CD4-positive, alpha-beta memory T cell (primary cell): Measurements from ENCODE around the gene CASS4. TPM values are rescaled to one million over a fixed set of nuclear protein-coding genes. Genes with fewer than 3 reads are reported as not detected.
A peak's percentile ranks its signal among the peaks of the same experiment; 100 is the strongest.

Experiments used
- CTCF ChIA-PET: fragments of 350-600 bp; sonication (Branson Sonifier 250); formaldehyde crosslinking; loops from one replicate; lab custom pipeline; 2021; ENCODE audit warnings: inconsistent platforms; ENCODE audit not compliant: partially characterized antibody; lab: Charles Lee
- POLR2A ChIA-PET: fragments of 350-600 bp; sonication (Branson Sonifier 250); formaldehyde crosslinking; loops from one replicate; lab custom pipeline; 2021; ENCODE audit not compliant: partially characterized antibody; lab: Charles Lee
- DNase-seq, 5 donors: peaks; one replicate each; pipeline versions ENCODE4 v3.0.0 to v3.0.0-alpha.2; 2020 to 2022; ENCODE audit warnings: mixed read lengths in 1 of 5
- H3K27ac ChIP-seq: one replicate; pipeline ENCODE4 v1.7.0; 2013; ENCODE audit warnings: low read depth, low read length
- H3K27me3 ChIP-seq: 2 replicates; pipeline ENCODE4 v1.7.0; 2013; ENCODE audit warnings: mild to moderate bottlenecking, low read length, moderate library complexity; ENCODE audit not compliant: insufficient read depth
- H3K36me3 ChIP-seq: 2 replicates; pipeline ENCODE4 v1.7.0; 2013; ENCODE audit warnings: mild to moderate bottlenecking, low read length, moderate library complexity; ENCODE audit not compliant: insufficient read depth
- H3K4me1 ChIP-seq: 2 replicates; pipeline ENCODE4 v1.7.0; 2013; ENCODE audit warnings: mild to moderate bottlenecking, low read length, moderate library complexity; ENCODE audit not compliant: insufficient read depth
- H3K4me3 ChIP-seq, 2 donors: one replicate each; pipeline ENCODE4 v1.7.0; 2013; ENCODE audit warnings: low read length in 2 of 2, mild to moderate bottlenecking in 1 of 2
- H3K9me3 ChIP-seq, 2 donors: one replicate each; pipeline ENCODE4 v1.7.0; 2013; ENCODE audit warnings: low read length in 2 of 2, control low read depth in 1 of 2; ENCODE audit not compliant: control insufficient read depth in 1 of 2
- H3K27ac Mint-ChIP-seq, 7 donors: one replicate each; pipeline ENCODE4 v1.8.0; 2020 to 2021; ENCODE audit warnings: mixed read lengths in 7 of 7, mild to moderate bottlenecking in 6 of 7, inconsistent platforms in 3 of 7, moderate library complexity in 3 of 7
- H3K27me3 Mint-ChIP-seq, 2 donors: one replicate each; pipeline ENCODE4 v1.8.0; 2020 to 2021; ENCODE audit warnings: mixed read lengths in 2 of 2
- H3K36me3 Mint-ChIP-seq, 2 donors: one replicate each; pipeline ENCODE4 v1.8.0; 2020 to 2021; ENCODE audit warnings: mixed read lengths in 2 of 2, inconsistent platforms in 1 of 2, mild to moderate bottlenecking in 1 of 2
- H3K4me1 Mint-ChIP-seq, 4 donors: one replicate each; pipeline ENCODE4 v1.8.0; 2020 to 2021; ENCODE audit warnings: mixed read lengths in 4 of 4, mild to moderate bottlenecking in 1 of 4
- H3K4me3 Mint-ChIP-seq, 8 donors: one replicate each; pipeline ENCODE4 v1.8.0; 2020 to 2021; ENCODE audit warnings: mixed read lengths in 8 of 8, mild to moderate bottlenecking in 7 of 8, moderate library complexity in 6 of 8, inconsistent platforms in 3 of 8
- H3K9me3 Mint-ChIP-seq, 8 donors: one replicate each; pipeline ENCODE4 v1.8.0; 2020 to 2021; ENCODE audit warnings: mixed read lengths in 8 of 8, mild to moderate bottlenecking in 5 of 8, inconsistent platforms in 3 of 8, moderate library complexity in 1 of 8
- intact Hi-C: fragments of 100-400 bp; cut with micrococcal nuclease; formaldehyde crosslinking; loops from one replicate; pipeline ENCODE4 v1.15.1; 2023
- polyA plus RNA-seq, 2 donors: library from polyadenylated mRNA; unstranded; fragments of 300-500 nt; fragmentation: Illumina TruSeq; gene quantifications; one replicate each; pipeline ENCODE4 v1.2.3, GENCODE V29; 2021
- total RNA-seq, 2 experiments: library from RNA; stranded (reverse); gene quantifications; one replicate each; pipeline ENCODE4 v1.2.3, GENCODE V29; 2021

Gene CASS4
- total and polyA plus RNA-seq, 4 experiments from 2014 or later = 3.3 to 10.9 (median 7.9) TPM

DNA sequence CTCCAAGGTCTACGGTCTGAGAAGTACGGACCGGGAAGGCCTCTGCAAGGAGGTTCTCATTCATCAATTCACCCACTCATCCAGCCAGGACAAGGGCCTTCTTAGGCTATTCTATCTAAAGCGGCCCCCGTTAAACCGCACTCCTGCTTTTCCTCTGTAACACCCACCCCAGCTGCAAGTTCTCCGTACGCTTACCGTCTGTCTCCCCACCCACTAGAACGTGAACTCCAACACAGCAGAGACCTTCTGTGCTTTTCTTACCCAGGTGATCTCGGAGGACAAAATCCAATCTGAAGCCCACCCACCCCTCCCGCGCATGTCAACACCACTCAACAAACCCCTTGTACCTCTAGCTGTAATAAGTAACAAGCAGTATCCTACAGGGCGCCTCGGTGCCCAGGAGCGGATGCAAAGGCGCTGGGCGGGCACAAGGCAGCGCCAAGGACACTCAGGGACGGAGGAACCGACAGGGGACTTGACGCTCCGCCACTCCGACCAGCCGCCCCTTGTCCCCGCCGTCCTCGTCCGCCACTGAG is 20.4 kb upstream of the CASS4 start:
- H3K4me1 Mint-ChIP-seq = peaks cover 25 to 28% (median 28%) of the 10 kb centered on the region in 4 donors
- H3K27ac ChIP-seq = peak overlapping the region; percentile 91
- CTCF ChIA-PET = interaction anchor here (0.7 to 2.2 kb wide), 3 partner anchors 33 to 122 kb away, joined by 3 to 10 read pairs (median 4); partner anchors contain the start of genes FAM210B and RTF2
- no peak overlapping the region for H3K4me3 Mint-ChIP-seq
- no peaks in the 10 kb centered on the region for H3K9me3 ChIP-seq
- no peak overlapping the region for H3K27ac Mint-ChIP-seq
- peaks cover 34% of the 10 kb centered on the region for H3K4me1 ChIP-seq
- no peaks in the 10 kb centered on the region for H3K27me3 ChIP-seq
- H3K27me3 Mint-ChIP-seq = no peaks in the 10 kb centered on the region
- H3K36me3 Mint-ChIP-seq = peaks cover 15 to 22% of the 10 kb centered on the region in 2 donors
- intact Hi-C loops = loop anchor here (1.0 to 10.0 kb wide), 7 partner anchors 9 to 1997 kb away; partner anchors contain the start of genes CASS4, FAM210B, RTF2 and VAPB
- H3K9me3 Mint-ChIP-seq = no peaks in the 10 kb centered on the region
- POLR2A ChIA-PET = interaction anchor here (0.6 to 5.9 kb wide), 22 partner anchors 8 to 1997 kb away, joined by 3 to 58 read pairs (median 5); partner anchors contain the start of genes CASS4, FAM210B, RBM38 and RTF2
- no peak for DNase-seq
- H3K4me3 ChIP-seq = peak overlapping the region; percentile 100
- H3K36me3 ChIP-seq = peaks cover 15% of the 10 kb centered on the region

DNA sequence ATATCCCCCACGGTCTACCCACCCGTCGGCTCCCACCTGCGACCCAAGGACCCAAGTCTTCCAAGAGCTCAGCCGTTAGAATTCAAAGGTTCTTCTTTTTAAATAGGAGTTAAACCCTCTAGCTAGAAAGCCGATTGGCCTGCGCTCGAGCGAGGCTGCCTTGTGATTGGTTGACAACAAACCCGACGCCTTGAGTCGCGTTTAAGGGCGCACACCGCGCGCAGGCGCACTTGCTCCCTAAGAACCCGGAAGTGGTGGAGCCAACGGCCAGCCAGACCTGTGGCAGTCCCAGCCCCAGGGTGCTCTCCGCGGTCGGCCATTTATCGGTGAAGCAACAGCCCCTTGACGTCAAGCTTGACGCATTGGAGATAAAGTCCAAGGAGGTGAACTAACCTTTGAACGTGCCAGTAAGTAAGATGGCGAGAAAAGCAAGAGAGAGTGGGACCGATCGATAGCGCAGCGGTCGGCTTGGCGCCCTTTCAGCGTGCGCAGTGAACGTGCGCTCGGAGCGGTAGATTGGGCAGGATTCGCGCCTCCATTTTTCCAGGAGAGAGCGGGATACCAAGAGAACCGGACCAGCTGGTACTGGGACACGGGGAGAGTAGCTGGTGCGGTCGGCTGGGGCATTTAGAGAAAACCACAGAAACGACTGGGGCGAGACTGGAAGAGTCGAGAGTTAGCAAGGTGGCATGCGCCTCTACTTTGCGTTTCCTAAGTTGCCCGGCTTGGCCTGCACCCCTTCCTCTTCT is 19.8 kb upstream of the CASS4 start, which contains the start of the genes AURKA and CSTF1:
Gene AURKA, minus strand, starts transcription at position 84 of the 749 bp plus-strand sequence. CDS start 4,018 bp downstream, outside the sequence.
Gene CSTF1, plus strand, starts transcription at position 514 of the 749 bp plus-strand sequence. CDS start 2,908 bp downstream, outside the sequence.
- intact Hi-C loops = loop anchor here (1.0 to 10.0 kb wide), 7 partner anchors 8 to 1996 kb away; partner anchors contain the start of genes CASS4, FAM210B, RTF2 and VAPB
- POLR2A ChIA-PET = interaction anchor here (0.8 to 5.9 kb wide), 22 partner anchors 9 to 1996 kb away, joined by 3 to 58 read pairs (median 5); partner anchors contain the start of genes CASS4, FAM210B, RBM38 and RTF2
- Mint-ChIP-seq H3K9me3 (no peaks in the 10 kb centered on the region), H3K4me3 (no peak within 1 kb of the TSS), H3K27me3 (no peaks in the 10 kb centered on the region), H3K4me1 (peaks cover 25 to 28% (median 28%) of the 10 kb centered on the region in 4 donors), H3K36me3 (peaks cover 21 to 29% of the 10 kb centered on the region in 2 donors), H3K27ac (peak within 1 kb of the TSS in 2 of 7 donors; percentile 62 to 96)
- H3K9me3 ChIP-seq = no peaks in the 10 kb centered on the region
- peak within 1 kb of the TSS; percentile 100 for H3K4me3 ChIP-seq
- no peaks in the 10 kb centered on the region for H3K27me3 ChIP-seq
- peak within 1 kb of the TSS; percentile 91 for H3K27ac ChIP-seq
- DNase-seq = peak; percentile 99 to 100 (median 99)
- CTCF ChIA-PET = interaction anchor here (0.7 to 2.2 kb wide), 4 partner anchors 26 to 121 kb away, joined by 3 to 10 read pairs (median 5); partner anchors contain the start of genes FAM210B and RTF2
- peaks cover 34% of the 10 kb centered on the region for H3K4me1 ChIP-seq
- peaks cover 22% of the 10 kb centered on the region for H3K36me3 ChIP-seq

DNA sequence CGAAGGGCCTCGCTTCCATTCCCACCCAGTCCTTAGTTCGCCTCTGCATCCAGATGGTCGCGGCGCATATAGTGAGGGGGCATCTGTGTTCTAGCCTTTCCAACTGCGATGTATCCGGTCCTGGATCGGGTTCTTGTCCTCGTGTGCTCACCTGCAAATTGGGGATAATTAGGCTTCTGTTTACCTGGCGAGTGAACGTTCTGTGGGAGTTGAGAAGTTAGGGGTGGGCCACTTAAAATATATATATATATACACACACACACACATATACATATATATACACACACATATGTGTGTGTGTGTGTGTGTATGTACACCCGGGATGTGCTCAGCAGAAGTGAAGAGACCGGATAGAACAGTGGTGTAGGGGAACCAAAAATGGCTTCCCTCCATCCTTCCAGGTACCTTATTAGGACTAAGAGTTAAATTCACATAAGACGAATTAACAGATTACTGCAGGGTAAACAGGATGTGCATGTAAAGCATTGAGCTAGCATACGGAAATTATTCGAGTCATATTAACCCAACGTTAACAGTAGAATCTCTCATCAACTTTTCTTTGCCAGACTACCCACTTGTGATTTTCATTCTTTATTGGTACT is 19.1 kb upstream of the CASS4 start:
- no peaks in the 10 kb centered on the region for H3K9me3 ChIP-seq
- CTCF ChIA-PET = interaction anchor here (0.6 to 3.3 kb wide), 6 partner anchors 25 to 999 kb away, joined by 3 to 10 read pairs (median 6); partner anchors contain the start of gene FAM210B
- H3K4me3 Mint-ChIP-seq = no peak overlapping the region
- peaks cover 25 to 28% (median 28%) of the 10 kb centered on the region in 4 donors for H3K4me1 Mint-ChIP-seq
- H3K9me3 Mint-ChIP-seq = no peaks in the 10 kb centered on the region
- no peaks in the 10 kb centered on the region for H3K27me3 Mint-ChIP-seq
- H3K4me1 ChIP-seq = peaks cover 34% of the 10 kb centered on the region
- peak; percentile 40 to 58 (median 53) for DNase-seq
- H3K27ac Mint-ChIP-seq = peak overlapping the region in 1 of 7 donors; percentile 96
- H3K27me3 ChIP-seq = no peaks in the 10 kb centered on the region
- H3K4me3 ChIP-seq = peak overlapping the region; percentile 100
- POLR2A ChIA-PET = interaction anchor here (0.6 to 5.9 kb wide), 18 partner anchors 9 to 998 kb away, joined by 3 to 58 read pairs (median 5); partner anchors contain the start of genes CASS4, FAM210B, RBM38 and RTF2
- H3K27ac ChIP-seq = peak overlapping the region; percentile 91
- H3K36me3 Mint-ChIP-seq = peaks cover 23 to 35% of the 10 kb centered on the region in 2 donors
- peaks cover 29% of the 10 kb centered on the region for H3K36me3 ChIP-seq
- intact Hi-C loops = loop anchor here (1.0 to 10.0 kb wide), 7 partner anchors 7 to 1996 kb away; partner anchors contain the start of genes CASS4, FAM210B, RTF2 and VAPB

DNA sequence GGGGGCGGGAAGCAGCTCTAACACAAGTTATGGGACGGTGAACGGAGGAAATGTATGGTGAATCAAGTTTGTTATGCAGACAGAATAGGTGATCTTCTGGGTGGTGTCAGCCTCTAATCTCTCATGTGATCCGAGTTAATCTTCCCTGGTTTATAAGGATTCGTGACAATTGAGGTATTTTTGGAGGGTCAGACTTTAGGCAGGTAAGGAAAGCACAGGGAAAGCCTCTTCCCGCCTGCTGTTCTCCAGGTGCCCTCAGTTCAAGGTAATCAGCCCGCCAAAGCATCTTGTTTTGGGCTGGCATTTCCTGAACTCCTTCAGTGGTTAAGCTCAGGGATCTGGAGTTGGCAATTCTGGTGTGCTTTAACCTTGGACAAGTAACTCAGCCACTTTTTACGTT is 18.4 kb upstream of the CASS4 start:
- Mint-ChIP-seq H3K4me1 (peaks cover 25 to 28% (median 28%) of the 10 kb centered on the region in 4 donors), H3K4me3 (no peak overlapping the region), H3K27me3 (no peaks in the 10 kb centered on the region), H3K27ac (peak overlapping the region in 1 of 7 donors; percentile 96), H3K36me3 (peaks cover 26 to 39% of the 10 kb centered on the region in 2 donors), H3K9me3 (no peaks in the 10 kb centered on the region)
- Histone ChIP-seq H3K36me3 (peaks cover 35% of the 10 kb centered on the region), H3K4me1 (peaks cover 34% of the 10 kb centered on the region), H3K4me3 (peak overlapping the region; percentile 8 to 100), H3K9me3 (no peaks in the 10 kb centered on the region), H3K27ac (peak overlapping the region; percentile 91), H3K27me3 (no peaks in the 10 kb centered on the region)
- CTCF ChIA-PET = interaction anchor here (0.6 to 3.3 kb wide), 7 partner anchors 25 to 1728 kb away, joined by 3 to 10 read pairs (median 5); partner anchors contain the start of gene FAM210B
- DNase-seq = no peak
- POLR2A ChIA-PET = interaction anchor here (0.6 to 5.9 kb wide), 10 partner anchors 13 to 79 kb away, joined by 3 to 58 read pairs (median 12); partner anchors contain the start of genes CASS4, FAM210B and RTF2
- intact Hi-C loops = loop anchor here (2.0 to 10.0 kb wide), 3 partner anchors 67 to 1995 kb away; partner anchors contain the start of genes VAPB and ZBP1

DNA sequence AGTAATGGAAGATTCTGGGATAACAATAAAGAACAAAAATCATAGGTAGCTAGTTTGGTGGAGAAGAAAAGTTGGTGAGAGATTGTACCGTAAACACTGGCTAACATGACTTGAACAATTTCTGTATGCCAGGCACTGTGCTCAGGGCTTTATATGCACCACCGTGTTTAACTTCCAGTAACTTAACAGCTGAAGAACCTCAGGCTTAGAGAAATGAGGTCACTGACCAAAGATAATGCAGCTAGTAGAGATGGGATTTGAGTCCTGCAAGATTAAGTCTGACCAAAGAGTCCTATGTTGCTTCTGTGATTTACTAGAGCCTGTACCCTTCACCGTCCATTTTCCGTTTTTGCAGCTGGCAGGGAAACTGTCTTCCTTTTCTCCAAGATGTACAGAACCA is 16.9 kb upstream of the CASS4 start:
- H3K4me3 Mint-ChIP-seq = peak overlapping the region in 1 of 8 donors; percentile 29
- H3K4me1 ChIP-seq = peaks cover 40% of the 10 kb centered on the region
- H3K36me3 ChIP-seq = peaks cover 45% of the 10 kb centered on the region
- ChIA-PET CTCF (interaction anchor here (0.7 to 3.3 kb wide), 6 partner anchors 9 to 121 kb away, joined by 3 to 9 read pairs (median 4); partner anchors contain the start of gene CASS4), POLR2A (interaction anchor here (1.1 to 5.9 kb wide), 4 partner anchors 9 to 74 kb away, joined by 3 to 58 read pairs (median 5); partner anchors contain the start of genes CASS4, FAM210B and RTF2)
- no peaks in the 10 kb centered on the region for H3K27me3 Mint-ChIP-seq
- no peaks in the 10 kb centered on the region for H3K9me3 Mint-ChIP-seq
- H3K27me3 ChIP-seq = no peaks in the 10 kb centered on the region
- H3K36me3 Mint-ChIP-seq = peaks cover 31 to 53% of the 10 kb centered on the region in 2 donors
- H3K4me1 Mint-ChIP-seq = peaks cover 27 to 37% (median 32%) of the 10 kb centered on the region in 4 donors
- H3K27ac ChIP-seq = no peak overlapping the region
- H3K4me3 ChIP-seq = no peak overlapping the region
- no peaks in the 10 kb centered on the region for H3K9me3 ChIP-seq
- peak overlapping the region in 5 of 7 donors; percentile 42 to 79 (median 62) for H3K27ac Mint-ChIP-seq
- DNase-seq = no peak
- intact Hi-C loops = loop anchor here (10.0 kb wide), 1 partner anchor 1230 kb away; the partner anchor contains the start of gene ZBP1
